Coronary artery (tissue), 2 donors: Measurements from ENCODE around the gene VPS33B.

Experiments used
- DNase-seq: peaks from one replicate; pipeline ENCODE4 v3.0.0-alpha.2; 2017; ENCODE audit warnings: low spot score
- H3K27ac ChIP-seq, 2 donors: fragments of 200-600 bp; sonication (generic); one replicate each; pipeline ENCODE4 v1.5.1; 2016 to 2019
- H3K4me3 ChIP-seq: fragments of 200-600 bp; sonication (generic); 2 replicates; pipeline ENCODE4 v1.5.1; 2016; ENCODE audit warnings: mild to moderate bottlenecking, moderate library complexity
- CTCF ChIP-seq: fragments of 200-600 bp; sonication (generic); IDR thresholded peaks from one replicate; pipeline ENCODE4 v1.5.1; 2019; ENCODE audit warnings: antibody characterized with exemption

Gene VPS33B

GRCh38 chr15:91061997-91062396 is 39.6 kb upstream of the VPS33B start:
- no peak for TF ChIP-seq CTCF
- no peak for DNase-seq

GRCh38 chr15:91061230-91061629 is 38.8 kb upstream of the VPS33B start:
- Histone ChIP-seq H3K27ac (no peak overlapping the region), H3K4me3 (no peak overlapping the region)
- DNase-seq = no peak
- TF ChIP-seq CTCF = no peak

More at GRCh38 chr15:91061997-91062396, 39.6 kb upstream of the VPS33B start:
- Histone ChIP-seq H3K4me3 (no peak overlapping the region), H3K27ac (no peak overlapping the region)

GRCh38 chr15:91055548-91056331 is 33.3 kb upstream of the VPS33B start:
- H3K27ac ChIP-seq = no peak overlapping the region
- TF ChIP-seq CTCF = peak; percentile 54
- DNase-seq = no peak
- H3K4me3 ChIP-seq = no peak overlapping the region

- Histone ChIP-seq H3K27ac (no peak overlapping the region), H3K4me3 (no peak overlapping the region)
- TF ChIP-seq CTCF = no peak
- no peak for DNase-seq
Observed at GRCh38 chr15:91054816-91055215, 32.4 kb upstream of the VPS33B start.

GRCh38 chr15:91051248-91051647 is 28.9 kb upstream of the VPS33B start:
- TF ChIP-seq CTCF = no peak

GRCh38 chr15:91050128-91050455 is 27.7 kb upstream of the VPS33B start:
- H3K4me3 ChIP-seq = no peak overlapping the region
- no peak overlapping the region for H3K27ac ChIP-seq
- TF ChIP-seq CTCF = no peak
- no peak for DNase-seq

More at GRCh38 chr15:91051248-91051647, 28.9 kb upstream of the VPS33B start:
- H3K4me3 ChIP-seq = no peak overlapping the region
- H3K27ac ChIP-seq = no peak overlapping the region
- DNase-seq = no peak

GRCh38 chr15:91049378-91050127 is 27.2 kb upstream of the VPS33B start:
- no peak overlapping the region for H3K4me3 ChIP-seq
- no peak for DNase-seq
- H3K27ac ChIP-seq = no peak overlapping the region
- peak; percentile 49 for TF ChIP-seq CTCF
